Activated B cell treated with CpG ODN at 0.5 μM for 24 hours (primary cell): ENCODE results near the gene ALPK1. TPM values are rescaled to one million over a fixed set of nuclear protein-coding genes. Genes with fewer than 3 reads are reported as not detected.

Source experiments
- ATAC-seq: fragments of 200-7000 bp; cut with Tn5 transposase; one replicate; pipeline ENCODE4 v1.10.0; 2021; ENCODE audit warnings: low read depth, mild to moderate bottlenecking, moderate library complexity
- CTCF ChIA-PET: fragments of 350-600 bp; sonication (Branson Sonifier 250); formaldehyde crosslinking; loops from one replicate; lab custom pipeline; 2021; ENCODE audit warnings: antibody characterized with exemption; lab: Charles Lee
- POLR2A ChIA-PET: fragments of 350-600 bp; sonication (Branson Sonifier 250); formaldehyde crosslinking; loops from one replicate; lab custom pipeline; 2021; ENCODE audit warnings: antibody characterized with exemption; lab: Charles Lee
- DNase-seq: peaks from one replicate; pipeline ENCODE4 v3.0.0; 2022
- H3K27ac Mint-ChIP-seq: one replicate; pipeline ENCODE4 v1.8.0; 2020; ENCODE audit warnings: mixed read lengths
- H3K27me3 Mint-ChIP-seq: one replicate; pipeline ENCODE4 v1.8.0; 2021; ENCODE audit warnings: mixed read lengths
- H3K36me3 Mint-ChIP-seq: one replicate; pipeline ENCODE4 v1.8.0; 2021; ENCODE audit warnings: low read depth, mixed read lengths
- H3K4me1 Mint-ChIP-seq: one replicate; pipeline ENCODE4 v1.8.0; 2021; ENCODE audit warnings: mixed read lengths
- H3K4me3 Mint-ChIP-seq: one replicate; pipeline ENCODE4 v1.8.0; 2020; ENCODE audit warnings: mild to moderate bottlenecking, mixed read lengths
- H3K9me3 Mint-ChIP-seq: one replicate; pipeline ENCODE4 v1.8.0; 2020; ENCODE audit warnings: mixed read lengths
- CTCF ChIP-seq: fragments of 200-600 bp; IDR thresholded peaks from one replicate; pipeline ENCODE4 v1.8.0; 2022; ENCODE audit warnings: antibody characterized with exemption, mild to moderate bottlenecking
- intact Hi-C: fragments of 100-400 bp; cut with micrococcal nuclease; formaldehyde crosslinking; loops from one replicate; pipeline ENCODE4 v1.15.1; 2024
- total RNA-seq: library from RNA; stranded (reverse); gene quantifications from 2 replicates; pipeline ENCODE4 v1.2.3, GENCODE V29; 2022

Gene ALPK1
- total RNA-seq, 1 donor from 2014 or later = 26.7 TPM

- DNase-seq (no peak), ATAC-seq (no peak)
- intact Hi-C loops = no loop called here
- CTCF ChIA-PET = no interaction called here
- POLR2A ChIA-PET = no interaction called here
- H3K36me3 Mint-ChIP-seq = peaks cover 11% of the 10 kb centered on the region
- TF ChIP-seq CTCF = no peak
- H3K27me3 Mint-ChIP-seq = no peaks in the 10 kb centered on the region
- no peaks in the 10 kb centered on the region for H3K4me1 Mint-ChIP-seq
- H3K27ac Mint-ChIP-seq = no peak overlapping the region
- H3K4me3 Mint-ChIP-seq = no peak overlapping the region
- peaks cover 13% of the 10 kb centered on the region for H3K9me3 Mint-ChIP-seq
Measured at GRCh38 chr4:112449708-112450107, 152.5 kb downstream of the ALPK1 start.

GRCh38 chr4:112451104-112451503 lies 153.9 kb downstream of the ALPK1 start:
- TF ChIP-seq CTCF = no peak
- intact Hi-C loops = no loop called here
- Mint-ChIP-seq H3K4me3 (no peak overlapping the region), H3K9me3 (peaks cover 4% of the 10 kb centered on the region), H3K36me3 (peaks cover 4% of the 10 kb centered on the region), H3K27me3 (no peaks in the 10 kb centered on the region), H3K27ac (no peak overlapping the region), H3K4me1 (no peaks in the 10 kb centered on the region)
- no peak for DNase-seq
- no peak for ATAC-seq
- POLR2A ChIA-PET = no interaction called here
- CTCF ChIA-PET = no interaction called here

GRCh38 chr4:112451831-112452230 lies 154.7 kb downstream of the ALPK1 start:
- intact Hi-C loops = no loop called here
- no peak for TF ChIP-seq CTCF
- ATAC-seq = no peak
- Mint-ChIP-seq H3K4me1 (no peaks in the 10 kb centered on the region), H3K27ac (no peak overlapping the region), H3K4me3 (no peak overlapping the region), H3K27me3 (no peaks in the 10 kb centered on the region), H3K36me3 (no peaks in the 10 kb centered on the region), H3K9me3 (no peaks in the 10 kb centered on the region)
- no peak for DNase-seq
- POLR2A ChIA-PET = no interaction called here
- CTCF ChIA-PET = no interaction called here

- ChIA-PET CTCF (no interaction called here), POLR2A (no interaction called here)
- no peak overlapping the region for H3K27ac Mint-ChIP-seq
- ATAC-seq = no peak
- H3K4me3 Mint-ChIP-seq = no peak overlapping the region
- no peak for DNase-seq
- peaks cover 4% of the 10 kb centered on the region for H3K27me3 Mint-ChIP-seq
- no peaks in the 10 kb centered on the region for H3K4me1 Mint-ChIP-seq
- no peaks in the 10 kb centered on the region for H3K9me3 Mint-ChIP-seq
- intact Hi-C loops = no loop called here
- no peaks in the 10 kb centered on the region for H3K36me3 Mint-ChIP-seq
- TF ChIP-seq CTCF = no peak
Measured at GRCh38 chr4:112453321-112453720, 156.2 kb downstream of the ALPK1 start.

GRCh38 chr4:112472318-112472717 lies 175.1 kb downstream of the ALPK1 start:
- Mint-ChIP-seq H3K9me3 (peaks cover 4% of the 10 kb centered on the region), H3K4me1 (no peaks in the 10 kb centered on the region), H3K36me3 (no peaks in the 10 kb centered on the region), H3K4me3 (no peak overlapping the region), H3K27ac (no peak overlapping the region), H3K27me3 (peaks cover 5% of the 10 kb centered on the region)
- no peak for ATAC-seq
- TF ChIP-seq CTCF = no peak
- no peak for DNase-seq
- ChIA-PET POLR2A (no interaction called here), CTCF (no interaction called here)
- intact Hi-C loops = no loop called here
